ENCODE data around the gene UNC79. TPM values are rescaled to one million over a fixed set of nuclear protein-coding genes. Genes with fewer than 3 reads are reported as not detected.

The UNC79 gene
- total RNA-seq, 2 donors from 2014 or later = 6.0 to 14.4 TPM

DNA sequence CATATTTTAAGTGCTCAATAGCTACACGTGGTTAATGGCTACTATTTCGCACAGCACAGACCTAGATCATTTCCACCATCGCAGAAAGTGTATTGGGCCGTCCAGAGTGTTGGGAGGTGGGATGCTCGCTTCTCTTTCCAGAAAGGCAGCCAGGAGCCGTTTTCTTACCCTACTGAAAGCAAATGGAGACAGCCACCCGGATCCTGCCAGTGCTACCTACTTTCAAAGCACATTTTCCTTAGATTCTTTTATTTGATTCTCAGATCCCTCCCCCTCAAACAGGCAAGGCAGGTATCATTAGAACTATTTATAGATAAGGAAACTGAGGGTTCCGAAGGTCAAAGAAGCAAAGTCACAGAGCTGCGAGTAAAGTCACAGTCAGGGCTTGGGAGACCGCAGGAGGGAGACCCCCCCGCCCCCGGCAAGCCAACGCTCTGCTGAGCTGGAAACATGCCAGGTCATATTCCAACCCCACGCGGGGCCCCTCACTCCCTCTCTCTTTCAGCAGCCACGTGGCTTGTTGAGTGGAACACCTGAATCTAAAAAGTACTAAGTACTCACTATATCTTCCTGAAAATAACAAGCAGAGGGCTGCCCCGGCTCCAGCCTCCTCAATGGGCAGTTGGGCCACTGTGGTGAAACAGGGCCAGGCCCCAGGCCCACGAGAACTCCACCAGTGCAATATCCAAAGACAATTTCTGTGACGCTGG is 321.4 kb downstream of the UNC79 start:
- no peak overlapping the region for H3K4me3 Mint-ChIP-seq
- Histone ChIP-seq H3K4me3 (ENCODE audit: low read length) (no peak overlapping the region), H3K9ac (ENCODE audit: extremely low read depth, low read length, poor library complexity, severe bottlenecking) (no peak overlapping the region), H3K9me3 (ENCODE audit: control insufficient read depth, low read length) (no peaks in the 10 kb centered on the region), H3K27me3 (ENCODE audit: control insufficient read depth, insufficient read depth, low read length, poor library complexity, severe bottlenecking) (no peaks in the 10 kb centered on the region), H3K36me3 (ENCODE audit: control insufficient read depth, insufficient read depth, low read length) (peaks cover 29% of the 10 kb centered on the region), H3K4me1 (ENCODE audit: control insufficient read depth, insufficient read depth, low read length) (peaks cover 8% of the 10 kb centered on the region), H3K27ac (ENCODE audit: low read depth, low read length) (no peak overlapping the region)
- H3K27me3 Mint-ChIP-seq (ENCODE audit: insufficient read depth) = no peaks in the 10 kb centered on the region
- no peak for DNase-seq
- H3K9me3 Mint-ChIP-seq = no peaks in the 10 kb centered on the region
- H3K36me3 Mint-ChIP-seq (ENCODE audit: low read depth) = peaks cover 54% of the 10 kb centered on the region
- H3K4me1 Mint-ChIP-seq = peaks cover 8% of the 10 kb centered on the region
- 85 to 93% methylated on average over 14 to 19 of the region's 19 CpGs for WGBS, 2 experiments (ENCODE audit: insufficient coverage in 1 of 2, insufficient read length in 1 of 2)
- H3K27ac Mint-ChIP-seq = no peak overlapping the region
- no peak for TF ChIP-seq CTCF (conservative IDR thresholded peaks at IDR 0.05)

GRCh38 chr14:93752980-93753561 is 322.3 kb downstream of the UNC79 start:
- Mint-ChIP-seq H3K4me3 (no peak overlapping the region), H3K9me3 (no peaks in the 10 kb centered on the region)
- H3K4me3 ChIP-seq (ENCODE audit: low read length) = no peak overlapping the region

DNA sequence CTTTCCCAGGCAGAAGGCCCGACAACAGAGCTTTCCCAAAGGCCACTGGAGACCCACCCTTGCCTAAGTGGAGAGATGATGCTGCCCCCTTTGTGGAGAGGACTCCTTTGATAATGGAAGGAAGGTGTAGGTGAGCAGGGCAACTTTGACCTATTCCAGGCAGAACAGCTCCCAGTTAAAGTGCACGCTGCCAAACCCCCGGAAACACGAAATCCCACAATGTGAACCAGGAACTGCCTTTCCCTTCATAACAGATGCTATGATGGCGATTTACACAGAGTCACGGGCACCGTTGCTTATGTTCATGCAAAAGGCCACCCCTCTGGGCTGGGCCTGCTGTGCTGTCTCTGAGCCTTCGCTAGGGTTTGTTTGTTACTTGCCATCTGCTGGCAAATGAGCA is 322.9 kb downstream of the UNC79 start:
- WGBS, 2 experiments (ENCODE audit: insufficient coverage in 1 of 2, insufficient read length in 1 of 2) = 92 to 96% methylated on average over 6 to 8 of the region's 8 CpGs
- Histone ChIP-seq H3K4me1 (ENCODE audit: control insufficient read depth, insufficient read depth, low read length) (peaks cover 1% of the 10 kb centered on the region), H3K36me3 (ENCODE audit: control insufficient read depth, insufficient read depth, low read length) (peaks cover 20% of the 10 kb centered on the region), H3K27ac (ENCODE audit: low read depth, low read length) (no peak overlapping the region), H3K9ac (ENCODE audit: extremely low read depth, low read length, poor library complexity, severe bottlenecking) (no peak overlapping the region), H3K27me3 (ENCODE audit: control insufficient read depth, insufficient read depth, low read length, poor library complexity, severe bottlenecking) (no peaks in the 10 kb centered on the region), H3K4me3 (ENCODE audit: low read length) (no peak overlapping the region), H3K9me3 (ENCODE audit: control insufficient read depth, low read length) (no peaks in the 10 kb centered on the region)
- Mint-ChIP-seq H3K36me3 (ENCODE audit: low read depth) (peaks cover 56% of the 10 kb centered on the region), H3K4me3 (no peak overlapping the region), H3K27ac (no peak overlapping the region), H3K9me3 (no peaks in the 10 kb centered on the region), H3K4me1 (no peaks in the 10 kb centered on the region), H3K27me3 (ENCODE audit: insufficient read depth) (no peaks in the 10 kb centered on the region)
- no peak for TF ChIP-seq CTCF (conservative IDR thresholded peaks at IDR 0.05)
- no peak for DNase-seq

More at GRCh38 chr14:93752980-93753561, 322.3 kb downstream of the UNC79 start:
- Mint-ChIP-seq H3K36me3 (ENCODE audit: low read depth) (peaks cover 54% of the 10 kb centered on the region), H3K4me1 (peaks cover 3% of the 10 kb centered on the region), H3K27ac (no peak overlapping the region), H3K27me3 (ENCODE audit: insufficient read depth) (no peaks in the 10 kb centered on the region)
- TF ChIP-seq CTCF (conservative IDR thresholded peaks at IDR 0.05) = no peak
- Histone ChIP-seq H3K4me1 (ENCODE audit: control insufficient read depth, insufficient read depth, low read length) (peaks cover 7% of the 10 kb centered on the region), H3K9me3 (ENCODE audit: control insufficient read depth, low read length) (no peaks in the 10 kb centered on the region), H3K27ac (ENCODE audit: low read depth, low read length) (no peak overlapping the region), H3K27me3 (ENCODE audit: control insufficient read depth, insufficient read depth, low read length, poor library complexity, severe bottlenecking) (no peaks in the 10 kb centered on the region), H3K9ac (ENCODE audit: extremely low read depth, low read length, poor library complexity, severe bottlenecking) (no peak overlapping the region), H3K36me3 (ENCODE audit: control insufficient read depth, insufficient read depth, low read length) (peaks cover 19% of the 10 kb centered on the region)
- DNase-seq = no peak
- 84 to 93% methylated on average over 4 of the region's 4 CpGs for WGBS, 2 experiments (ENCODE audit: insufficient coverage in 1 of 2, insufficient read length in 1 of 2)
